Colonic mucosa (tissue), 4 donors: Measurements from ENCODE around the gene HOMER3. TPM values are rescaled to one million over a fixed set of nuclear protein-coding genes. Genes with fewer than 3 reads are reported as not detected.
"Not testable (repeated sequence)": the region's sequence is repeated elsewhere in the genome, so short reads cannot be mapped to it uniquely, and the experiment has no call there.

Experiments
- DNase-seq: peaks from one replicate; pipeline ENCODE4 v3.0.0-alpha.2; 2020
- H3K27ac ChIP-seq: fragments of 200-600 bp; one replicate; pipeline ENCODE4 v1.8.0; 2021
- H3K27me3 ChIP-seq: fragments of 200-600 bp; one replicate; pipeline ENCODE4 v1.8.0; 2021
- H3K36me3 ChIP-seq: fragments of 200-600 bp; one replicate; pipeline ENCODE4 v1.8.0; 2021
- H3K4me1 ChIP-seq: fragments of 200-600 bp; one replicate; pipeline ENCODE4 v1.8.0; 2021; ENCODE audit warnings: mild to moderate bottlenecking
- H3K4me3 ChIP-seq: fragments of 200-600 bp; one replicate; pipeline ENCODE4 v1.8.0; 2021
- H3K9ac ChIP-seq, 2 donors: one replicate each; pipeline ENCODE4 v1.7.0; 2013; ENCODE audit warnings: control low read depth in 2 of 2, low read depth in 2 of 2, low read length in 2 of 2
- H3K9me3 ChIP-seq: fragments of 200-600 bp; one replicate; pipeline ENCODE4 v1.8.0; 2021
- CTCF ChIP-seq: fragments of 200-600 bp; IDR thresholded peaks from one replicate; pipeline ENCODE4 v1.8.0; 2022; ENCODE audit warnings: antibody characterized with exemption, mild to moderate bottlenecking
- intact Hi-C: fragments of 100-400 bp; cut with DNase I; formaldehyde crosslinking; loops from one replicate; pipeline ENCODE4 v1.14.1; 2022
- total RNA-seq, 2 donors: library from RNA; stranded (reverse); fragmentation: NEBNext Ultra II Directional in 1 of 2; extraction: Animal tissue kit (Norgen Biotek cat#: 25700) in 1 of 2; gene quantifications; one replicate each; pipeline ENCODE4 v1.2.1, GENCODE V29; 2021
- donor health status: healthy.
- donor health status: DM: no; HTN: no; CAD: no.
- donor health status: DM: no; HTN: no; CAD: no.

HOMER3 gene
- total RNA-seq, 2 donors from 2014 or later: 1.9 to 5.3 TPM

GRCh38 chr19:18954094-18954493 lies 13.1 kb upstream of the HOMER3 start:
- H3K27me3 ChIP-seq: no peaks in the 10 kb centered on the region
- no peaks in the 10 kb centered on the region for H3K9me3 ChIP-seq
- no peak overlapping the region for H3K9ac ChIP-seq
- DNase-seq: no peak
- no peak for TF ChIP-seq CTCF
- intact Hi-C loops: no loop called here
- H3K4me1 ChIP-seq: no peaks in the 10 kb centered on the region
- no peak overlapping the region for H3K27ac ChIP-seq
- no peaks in the 10 kb centered on the region for H3K36me3 ChIP-seq
- H3K4me3 ChIP-seq: no peak overlapping the region

GRCh38 chr19:18952364-18953003 lies 11.5 kb upstream of the HOMER3 start:
- intact Hi-C loops, H3K36me3 ChIP-seq, H3K9me3 ChIP-seq: not testable (repeated sequence)

GRCh38 chr19:18951721-18952281 lies 10.8 kb upstream of the HOMER3 start:
- Histone ChIP-seq H3K27me3 (no peaks in the 10 kb centered on the region), H3K27ac (no peak overlapping the region), H3K9ac (no peak overlapping the region), H3K4me3 (no peak overlapping the region), H3K9me3 (no peaks in the 10 kb centered on the region), H3K4me1 (no peaks in the 10 kb centered on the region), H3K36me3 (no peaks in the 10 kb centered on the region)
- no peak for DNase-seq
- TF ChIP-seq CTCF: no peak
- intact Hi-C loops: no loop called here

More at GRCh38 chr19:18952364-18953003, 11.5 kb upstream of the HOMER3 start:
- not testable (repeated sequence) for H3K27ac ChIP-seq, DNase-seq, H3K27me3 ChIP-seq, H3K4me1 ChIP-seq, H3K9ac ChIP-seq, H3K4me3 ChIP-seq

GRCh38 chr19:18949858-18950257 lies 8.8 kb upstream of the HOMER3 start:
- Histone ChIP-seq H3K27ac (no peak overlapping the region), H3K9ac (no peak overlapping the region), H3K9me3 (no peaks in the 10 kb centered on the region), H3K36me3 (no peaks in the 10 kb centered on the region), H3K4me3 (no peak overlapping the region), H3K27me3 (no peaks in the 10 kb centered on the region), H3K4me1 (no peaks in the 10 kb centered on the region)
- no peak for TF ChIP-seq CTCF
- intact Hi-C loops: no loop called here
- no peak for DNase-seq

GRCh38 chr19:18948976-18949356 lies 7.9 kb upstream of the HOMER3 start:
- Histone ChIP-seq H3K9ac (no peak overlapping the region), H3K4me1 (no peaks in the 10 kb centered on the region), H3K4me3 (no peak overlapping the region), H3K9me3 (no peaks in the 10 kb centered on the region), H3K27ac (no peak overlapping the region), H3K36me3 (no peaks in the 10 kb centered on the region), H3K27me3 (no peaks in the 10 kb centered on the region)
- no peak for DNase-seq
- TF ChIP-seq CTCF: no peak
- intact Hi-C loops: no loop called here
